Right cardiac atrium (tissue), 5 donors: ENCODE results near the gene RBKS. TPM values are rescaled to one million over a fixed set of nuclear protein-coding genes. Genes with fewer than 3 reads are reported as not detected.

Source experiments
- ATAC-seq, 2 donors: fragments of 200-7000 bp; cut with Tn5 transposase; one replicate each; pipeline versions ENCODE4 v1.8.0 to v1.9.1; 2020; ENCODE audit warnings: moderate library complexity in 2 of 2, mild to moderate bottlenecking in 1 of 2
- DNase-seq, 3 donors: peaks; one replicate each; pipeline ENCODE4 v3.0.0-alpha.2; 2020
- H3K27ac ChIP-seq: one replicate; pipeline ENCODE4 v1.5.1; 2013; ENCODE audit warnings: mild to moderate bottlenecking, low read length, control low read depth, moderate library complexity
- H3K27me3 ChIP-seq: one replicate; pipeline ENCODE4 v1.6.1; 2013; ENCODE audit not compliant: control insufficient read depth, insufficient read depth
- H3K4me1 ChIP-seq: one replicate; pipeline ENCODE4 v1.6.1; 2013; ENCODE audit warnings: low read length; ENCODE audit not compliant: control insufficient read depth, insufficient read depth
- H3K4me3 ChIP-seq: one replicate; pipeline ENCODE4 v1.5.1; 2013; ENCODE audit warnings: low read length, control low read depth
- H3K9me3 ChIP-seq: one replicate; pipeline ENCODE4 v1.6.1; 2013; ENCODE audit warnings: low read length; ENCODE audit not compliant: control insufficient read depth
- WGBS: extraction: QIAGEN DNeasy Blood & Tissue Kit; methylation state at CpG from one replicate; pipeline ENCODE4 v1.1.7; 2013; 5-methylcytosine and 5-hydroxymethylcytosine counted together
- intact Hi-C, 4 donors: fragments of 100-400 bp; cut with DNase I; formaldehyde crosslinking; loops; one replicate each; pipeline versions ENCODE4 v1.11.0 to v1.14.0; 2022 to 2023
- polyA plus RNA-seq: library from polyadenylated mRNA; stranded (reverse); fragments of 200-250 nt; gene quantifications from one replicate; pipeline ENCODE4 v1.2.3, GENCODE V29; 2013
- total RNA-seq, 4 donors: library from RNA; stranded (reverse); fragmentation: NEBNext Ultra II Directional; extraction: Animal tissue kit (Norgen Biotek cat#: 25700); gene quantifications; one replicate each; pipeline ENCODE4 v1.2.1, GENCODE V29; 2021
- donor health status: healthy with polysubstance abuse.
- donor health status: DM: no; HTN: yes; CAD: no.
- donor health status: DM: no; HTN: no; CAD: no.
- donor health status: DM: no; HTN: yes; CAD: no; lungs with severe emphysema.
- donor health status: DM: yes; HTN: yes; CAD: no.

RBKS gene
- total and polyA plus RNA-seq, 5 donors: 1.4 to 3.9 (median 2.6) TPM

DNA sequence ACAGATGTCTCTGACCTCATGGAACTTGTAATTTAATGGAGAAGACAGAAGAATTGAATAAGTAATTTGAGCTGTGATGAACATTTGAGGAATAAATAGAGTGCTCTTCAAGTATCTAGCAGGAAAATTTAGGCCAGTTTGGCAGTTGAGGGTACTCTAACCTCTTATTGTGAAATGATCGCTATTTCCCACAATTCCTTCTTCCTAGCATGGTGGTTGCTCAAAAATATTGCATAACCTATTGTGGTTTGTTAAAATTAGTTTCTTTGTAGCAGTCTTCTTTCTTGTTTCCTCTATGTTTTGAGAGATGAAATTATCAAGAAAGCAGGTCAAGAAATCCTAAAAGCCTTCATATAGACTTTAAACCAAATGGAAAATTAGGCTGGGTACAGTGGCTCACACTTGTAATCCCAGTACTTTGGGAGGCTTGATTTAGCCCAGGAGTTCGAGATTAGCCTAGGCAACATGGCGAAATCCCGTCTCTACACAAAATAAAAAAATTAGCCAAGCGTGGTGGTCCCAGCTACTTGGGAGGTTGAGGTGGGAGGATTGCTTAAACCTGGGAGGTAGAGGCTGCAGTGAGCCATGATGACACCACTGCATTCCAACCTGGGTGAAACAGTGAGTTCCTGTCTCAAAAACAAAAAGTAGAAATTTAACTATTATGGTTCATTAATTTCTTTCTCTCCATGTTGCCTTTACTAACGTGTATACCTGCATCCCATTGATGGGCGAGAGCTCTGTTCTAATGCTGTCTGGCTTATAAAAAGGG, 58.7 kb downstream of the RBKS start:
- WGBS: 91% methylated on average over 7 of the region's 7 CpGs
- Histone ChIP-seq H3K4me1 (no peaks in the 10 kb centered on the region), H3K4me3 (no peak overlapping the region), H3K27me3 (no peaks in the 10 kb centered on the region), H3K27ac (no peak overlapping the region), H3K9me3 (no peaks in the 10 kb centered on the region)
- DNase-seq (no peak), ATAC-seq (no peak)
- intact Hi-C loops: no loop called here

DNA sequence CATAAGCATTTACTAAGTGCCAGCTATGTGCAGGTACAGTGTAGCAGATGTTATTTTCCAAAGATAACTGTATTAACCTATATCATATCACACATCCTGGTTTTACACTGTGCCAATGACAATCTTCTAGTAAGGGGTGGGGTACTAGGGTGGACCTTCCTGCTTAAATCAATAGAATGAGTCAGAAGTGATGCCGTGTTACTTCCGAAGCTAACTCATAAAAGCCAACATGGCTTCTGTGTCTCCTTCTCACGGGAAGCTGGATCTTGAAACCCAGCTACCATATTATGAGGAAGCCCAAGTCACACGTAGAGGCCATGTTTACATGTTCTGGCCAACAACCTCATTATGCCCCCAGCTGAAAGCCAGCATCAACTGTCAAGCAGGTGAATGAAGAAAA, 59.5 kb downstream of the RBKS start:
- H3K4me3 ChIP-seq: no peak overlapping the region
- WGBS: 87% methylated on average over 4 of the region's 4 CpGs
- no peaks in the 10 kb centered on the region for H3K4me1 ChIP-seq
- intact Hi-C loops: no loop called here
- DNase-seq (no peak), ATAC-seq (no peak)
- H3K27me3 ChIP-seq: no peaks in the 10 kb centered on the region
- no peak overlapping the region for H3K27ac ChIP-seq
- H3K9me3 ChIP-seq: no peaks in the 10 kb centered on the region

DNA sequence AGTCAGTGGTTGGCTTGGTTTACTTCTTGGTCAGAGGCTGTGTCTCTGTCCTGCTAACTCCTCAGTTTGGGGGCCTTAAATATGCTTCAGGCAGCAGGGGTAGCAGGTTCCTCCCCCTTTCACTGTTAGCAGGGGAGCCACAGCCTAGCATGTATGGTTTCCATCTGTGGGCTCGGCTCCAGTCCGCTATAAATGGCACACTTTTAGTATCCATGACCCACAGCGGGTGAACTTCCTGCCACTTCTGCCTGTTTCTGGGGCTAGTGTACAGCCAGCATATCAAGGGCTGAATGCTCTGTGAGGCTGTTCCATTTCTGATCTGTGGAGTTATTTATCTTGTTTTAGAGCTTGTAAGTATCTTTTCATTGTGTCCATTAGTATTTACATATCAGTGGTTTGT, 60.4 kb downstream of the RBKS start:
- intact Hi-C loops: no loop called here
- no peaks in the 10 kb centered on the region for H3K27me3 ChIP-seq
- WGBS: 82% methylated on average over 3 of the region's 3 CpGs
- no peak overlapping the region for H3K4me3 ChIP-seq
- DNase-seq (no peak), ATAC-seq (no peak)
- H3K9me3 ChIP-seq: no peaks in the 10 kb centered on the region
- no peaks in the 10 kb centered on the region for H3K4me1 ChIP-seq
- H3K27ac ChIP-seq: no peak overlapping the region

- WGBS: 88% methylated on average over 1 of the region's 1 CpG
- intact Hi-C loops: no loop called here
- Histone ChIP-seq H3K27me3 (no peaks in the 10 kb centered on the region), H3K27ac (no peak overlapping the region), H3K4me1 (no peaks in the 10 kb centered on the region), H3K4me3 (no peak overlapping the region), H3K9me3 (no peaks in the 10 kb centered on the region)
- ATAC-seq: no peak
- no peak for DNase-seq
Measured at GRCh38 chr2:27828305-27828704, 61.9 kb downstream of the RBKS start.

DNA sequence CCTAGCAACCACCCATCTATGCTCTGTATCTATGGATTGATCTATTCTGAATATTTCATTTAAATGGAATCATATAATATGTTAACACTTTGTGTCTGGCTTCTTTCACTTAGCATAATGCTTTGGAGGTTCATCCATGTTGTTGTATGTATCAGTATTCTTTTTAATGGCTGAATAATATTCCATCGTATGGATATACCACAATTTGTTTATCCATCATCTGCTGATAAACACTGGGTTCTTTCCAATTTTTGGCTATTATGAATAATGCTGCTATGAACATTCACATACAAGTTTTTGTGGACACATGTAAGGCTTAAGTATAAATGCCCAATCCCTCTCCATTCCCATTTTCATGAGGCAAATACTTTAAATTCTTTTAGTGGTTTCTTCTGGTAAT, 65.8 kb downstream of the RBKS start:
- H3K27me3 ChIP-seq: no peaks in the 10 kb centered on the region
- ATAC-seq (no peak), DNase-seq (no peak)
- H3K9me3 ChIP-seq: no peaks in the 10 kb centered on the region
- intact Hi-C loops: no loop called here
- no peak overlapping the region for H3K4me3 ChIP-seq
- H3K4me1 ChIP-seq: no peaks in the 10 kb centered on the region
- WGBS: 97% methylated on average over 1 of the region's 1 CpG
- H3K27ac ChIP-seq: no peak overlapping the region

DNA sequence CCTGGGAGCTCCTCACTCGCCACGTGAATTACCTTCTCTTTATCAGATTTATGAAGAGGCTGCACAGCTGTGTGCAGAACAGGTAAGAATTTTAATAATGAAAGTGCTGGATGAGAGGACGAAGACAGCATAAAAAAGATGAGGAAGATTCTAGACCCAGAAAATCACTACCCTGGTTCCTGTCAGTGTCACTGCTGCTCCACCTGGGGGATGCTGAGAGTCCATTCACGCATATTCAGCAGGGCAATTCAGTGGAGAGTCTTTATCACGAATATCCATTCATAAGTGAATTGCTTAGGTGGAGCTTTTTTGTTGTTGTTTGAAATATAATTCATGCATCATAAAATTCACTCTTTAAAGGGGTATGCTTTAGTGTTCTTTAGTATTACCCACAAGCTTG, 66.6 kb downstream of the RBKS start:
- Histone ChIP-seq H3K9me3 (no peaks in the 10 kb centered on the region), H3K27me3 (no peaks in the 10 kb centered on the region), H3K27ac (peak overlapping the region; percentile 61), H3K4me1 (no peaks in the 10 kb centered on the region), H3K4me3 (no peak overlapping the region)
- whole genome bisulfite sequencing: 70% methylated on average over 5 of the region's 5 CpGs
- peak; percentile 47 to 62 for ATAC-seq
- no peak for DNase-seq
- intact Hi-C loops: no loop called here

DNA sequence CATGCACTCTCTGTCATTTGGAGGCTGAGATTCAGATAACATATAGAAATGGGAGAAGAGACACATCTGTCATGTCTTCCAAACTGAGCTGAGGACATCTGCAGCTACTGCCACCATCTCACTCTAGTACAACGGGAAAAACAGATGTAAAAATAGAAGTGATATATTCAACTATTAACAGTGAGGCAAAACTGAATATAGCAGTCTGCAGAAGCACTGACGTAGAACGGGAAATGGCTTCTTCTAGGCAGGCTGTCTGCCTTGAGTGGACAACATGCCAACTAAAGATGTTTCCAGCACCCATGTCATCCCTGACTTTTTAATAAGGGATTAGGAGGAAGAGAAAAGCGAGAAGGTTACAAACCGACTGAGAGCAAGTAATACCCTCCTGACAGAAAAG, 67.1 kb downstream of the RBKS start:
- ATAC-seq (peak; percentile 58 to 67), DNase-seq (no peak)
- H3K27me3 ChIP-seq: no peaks in the 10 kb centered on the region
- no peak overlapping the region for H3K4me3 ChIP-seq
- intact Hi-C loops: no loop called here
- H3K4me1 ChIP-seq: no peaks in the 10 kb centered on the region
- WGBS: 63% methylated on average over 5 of the region's 5 CpGs
- no peaks in the 10 kb centered on the region for H3K9me3 ChIP-seq
- H3K27ac ChIP-seq: peak overlapping the region; percentile 61

- H3K4me3 ChIP-seq: no peak overlapping the region
- H3K27me3 ChIP-seq: no peaks in the 10 kb centered on the region
- H3K9me3 ChIP-seq: no peaks in the 10 kb centered on the region
- peak overlapping the region; percentile 42 for H3K27ac ChIP-seq
- intact Hi-C loops: no loop called here
- DNase-seq: no peak
- H3K4me1 ChIP-seq: no peaks in the 10 kb centered on the region
- WGBS: 98% methylated on average over 1 of the region's 1 CpG
- peak; percentile 35 to 40 for ATAC-seq
Measured at GRCh38 chr2:27822049-27822448, 68.1 kb downstream of the RBKS start.

- Histone ChIP-seq H3K9me3 (no peaks in the 10 kb centered on the region), H3K27ac (no peak overlapping the region), H3K4me3 (no peak overlapping the region), H3K27me3 (no peaks in the 10 kb centered on the region), H3K4me1 (no peaks in the 10 kb centered on the region)
- no peak for DNase-seq
- no peak for ATAC-seq
- WGBS: 93% methylated on average over 4 of the region's 4 CpGs
- intact Hi-C loops: loop anchor here in 1 of 4 donors (10.0 kb wide), 1 partner anchor 101 kb away; no protein-coding TSS in a partner anchor
Measured at GRCh38 chr2:27815860-27816438, 74.2 kb downstream of the RBKS start.

GRCh38 chr2:27814758-27815157, 75.4 kb downstream of the RBKS start:
- no peak overlapping the region for H3K27ac ChIP-seq
- 52% methylated on average over 1 of the region's 1 CpG for WGBS
- DNase-seq: no peak
- H3K4me1 ChIP-seq: no peaks in the 10 kb centered on the region
- H3K27me3 ChIP-seq: no peaks in the 10 kb centered on the region
- no peak overlapping the region for H3K4me3 ChIP-seq
- H3K9me3 ChIP-seq: no peaks in the 10 kb centered on the region
- intact Hi-C loops: loop anchor here in 1 of 4 donors (10.0 kb wide), 1 partner anchor 100 kb away; no protein-coding TSS in a partner anchor
- ATAC-seq: no peak

GRCh38 chr2:27811768-27812167, 78.4 kb downstream of the RBKS start:
- intact Hi-C loops: loop anchor here in 1 of 4 donors (10.0 kb wide), 1 partner anchor 97 kb away; no protein-coding TSS in a partner anchor
- no peaks in the 10 kb centered on the region for H3K27me3 ChIP-seq
- H3K27ac ChIP-seq: no peak overlapping the region
- DNase-seq: no peak
- WGBS: 95% methylated on average over 1 of the region's 1 CpG
- no peak for ATAC-seq
- no peaks in the 10 kb centered on the region for H3K9me3 ChIP-seq
- H3K4me3 ChIP-seq: no peak overlapping the region
- H3K4me1 ChIP-seq: no peaks in the 10 kb centered on the region
